ENCODE data around the gene LRRC38.
"Not testable (repeated sequence)": the region's sequence is repeated elsewhere in the genome, so short reads cannot be mapped to it uniquely, and the experiment has no call there.

The LRRC38 gene

GRCh38 chr1:13465515-13465914 lies 48.3 kb downstream of the LRRC38 start:
- no peak for DNase-seq (ENCODE audit: low read depth in 2 of 2)

- no peak for DNase-seq (ENCODE audit: low read depth in 2 of 2)
These were observed 51.1 kb downstream of the LRRC38 start for GRCh38 chr1:13462682-13463081.

- no peak for DNase-seq (ENCODE audit: low read depth in 2 of 2)
These were observed 51.8 kb downstream of the LRRC38 start for GRCh38 chr1:13461977-13462376.

- DNase-seq (ENCODE audit: low read depth in 2 of 2): no peak
These were observed 56.8 kb downstream of the LRRC38 start for GRCh38 chr1:13456904-13457532.

GRCh38 chr1:13451399-13451965 lies 62.3 kb downstream of the LRRC38 start:
- DNase-seq (ENCODE audit: low read depth in 2 of 2): no peak

- no peak for DNase-seq (ENCODE audit: low read depth in 2 of 2)
These were observed 63.6 kb downstream of the LRRC38 start for GRCh38 chr1:13450204-13450603.

- no peak for DNase-seq (ENCODE audit: low read depth in 2 of 2)
These were observed 70.3 kb downstream of the LRRC38 start for GRCh38 chr1:13443335-13443979.

- DNase-seq (ENCODE audit: low read depth in 2 of 2): not testable (repeated sequence)
These were observed 74.6 kb downstream of the LRRC38 start for GRCh38 chr1:13439104-13439783.

- no peak for DNase-seq (ENCODE audit: low read depth in 2 of 2)
These were observed 78.3 kb downstream of the LRRC38 start for GRCh38 chr1:13435458-13435857.

- DNase-seq (ENCODE audit: low read depth in 2 of 2): not testable (repeated sequence)
These were observed 80.0 kb downstream of the LRRC38 start for GRCh38 chr1:13433694-13434358.

GRCh38 chr1:13432251-13432650 lies 81.6 kb downstream of the LRRC38 start:
- DNase-seq (ENCODE audit: low read depth in 2 of 2): no peak

GRCh38 chr1:13430495-13430894 lies 83.3 kb downstream of the LRRC38 start:
- DNase-seq (ENCODE audit: low read depth in 2 of 2): no peak
